SK-N-SH treated with all-trans-retinoic acid at 6 μM for 48 hours (cell line): ENCODE measurements around the gene NCBP3.

Experiments used
- ATAC-seq: fragments of 200-7000 bp; cut with Tn5 transposase; 3 replicates; pipeline ENCODE4 v1.9.1; 2020; ENCODE audit warnings: mild to moderate bottlenecking, moderate library complexity
- ARNTL ChIP-seq: fragments of 450-650 bp; formaldehyde crosslinking; IDR thresholded peaks from 2 replicates; pipeline ENCODE4 v1.5.0; 2020; ENCODE audit warnings: low read depth, mild to moderate bottlenecking, moderate library complexity, borderline replicate concordance
- BACH2 ChIP-seq: fragments of 250-450 bp; sonication (Bioruptor Pico); IDR thresholded peaks from 2 replicates; pipeline ENCODE4 v1.9.0; 2021; ENCODE audit warnings: mild to moderate bottlenecking, borderline replicate concordance
- CSDC2 ChIP-seq: fragments of 250-450 bp; sonication (Bioruptor Pico); IDR thresholded peaks from 2 replicates; pipeline ENCODE4 v1.5.0; 2020; ENCODE audit warnings: mild to moderate bottlenecking, moderate library complexity
- ESRRG ChIP-seq: fragments of 250-450 bp; sonication (Bioruptor Pico); IDR thresholded peaks from 2 replicates; pipeline ENCODE4 v1.6.1; 2021; ENCODE audit warnings: mild to moderate bottlenecking
- GLIS3 ChIP-seq: fragments of 250-450 bp; sonication (Bioruptor Pico); IDR thresholded peaks from 2 replicates; pipeline ENCODE4 v1.5.0; 2020; ENCODE audit warnings: mild to moderate bottlenecking, moderate library complexity
- ISL1 ChIP-seq: fragments of 250-450 bp; sonication (Bioruptor Pico); IDR thresholded peaks from 2 replicates; pipeline ENCODE4 v2.1.2; 2022; ENCODE audit warnings: mild to moderate bottlenecking, moderate library complexity
- OSR1 ChIP-seq: fragments of 250-450 bp; sonication (Bioruptor Pico); IDR thresholded peaks from 2 replicates; pipeline ENCODE4 v1.8.0; 2022; ENCODE audit warnings: moderate library complexity, mild to moderate bottlenecking, inconsistent platforms
- PPARA ChIP-seq: fragments of 250-450 bp; sonication (Bioruptor Pico); IDR thresholded peaks from 2 replicates; pipeline ENCODE4 v1.5.0; 2020; ENCODE audit warnings: mild to moderate bottlenecking, borderline replicate concordance
- RARB ChIP-seq: fragments of 250-450 bp; sonication (Bioruptor Pico); IDR thresholded peaks from 2 replicates; pipeline ENCODE4 v1.8.0; 2021; ENCODE audit warnings: mild to moderate bottlenecking, moderate library complexity
- SNAI2 ChIP-seq: fragments of 250-450 bp; sonication (Bioruptor Pico); IDR thresholded peaks from 2 replicates; pipeline ENCODE4 v1.5.0; 2020; ENCODE audit warnings: mild to moderate bottlenecking, moderate library complexity
- TCF4 ChIP-seq: fragments of 250-450 bp; sonication (Bioruptor Pico); IDR thresholded peaks from 2 replicates; pipeline ENCODE4 v1.8.0; 2021; ENCODE audit warnings: mild to moderate bottlenecking, moderate library complexity, borderline replicate concordance
- TOX ChIP-seq: fragments of 250-450 bp; sonication (Bioruptor Pico); IDR thresholded peaks from 2 replicates; pipeline ENCODE4 v1.8.0; 2021; ENCODE audit warnings: mild to moderate bottlenecking, moderate library complexity, borderline replicate concordance
- ZC3H10 ChIP-seq: fragments of 250-450 bp; sonication (Bioruptor Pico); IDR thresholded peaks from 2 replicates; pipeline ENCODE4 v1.5.1; 2021; ENCODE audit warnings: mild to moderate bottlenecking, moderate library complexity
- ZFP30 ChIP-seq: fragments of 450-650 bp; formaldehyde crosslinking; IDR thresholded peaks from 2 replicates; pipeline ENCODE4 v1.5.0; 2022; ENCODE audit warnings: mild to moderate bottlenecking, moderate library complexity
- ZNF565 ChIP-seq: fragments of 450-650 bp; formaldehyde crosslinking; conservative IDR thresholded peaks from 2 replicates; pipeline ENCODE4 v1.5.0; 2020; ENCODE audit warnings: low read depth, mild to moderate bottlenecking, moderate library complexity
- ZNF70 ChIP-seq: fragments of 450-650 bp; formaldehyde crosslinking; IDR thresholded peaks from 2 replicates; pipeline ENCODE4 v1.5.0; 2020; ENCODE audit warnings: mild to moderate bottlenecking, moderate library complexity
- ZNF8 ChIP-seq: fragments of 450-650 bp; formaldehyde crosslinking; IDR thresholded peaks from 2 replicates; pipeline ENCODE4 v1.5.0; 2020; ENCODE audit warnings: mild to moderate bottlenecking, moderate library complexity
- TF ChIP-seq, protein P1 (sequence below): fragments of 250-450 bp; sonication (Bioruptor Pico); IDR thresholded peaks from 2 replicates; pipeline ENCODE4 v1.8.0; 2021; ENCODE audit warnings: low read depth, mild to moderate bottlenecking, moderate library complexity, borderline replicate concordance
- TF ChIP-seq, protein P2 (sequence below): fragments of 250-450 bp; sonication (Bioruptor Pico); IDR thresholded peaks from 2 replicates; pipeline ENCODE4 v1.5.1; 2021; ENCODE audit warnings: mild to moderate bottlenecking, moderate library complexity
- TF ChIP-seq, protein P3 (sequence below): fragments of 250-450 bp; sonication (Bioruptor Pico); IDR thresholded peaks from 2 replicates; pipeline ENCODE4 v1.5.0; 2020; ENCODE audit warnings: mild to moderate bottlenecking, moderate library complexity
- TF ChIP-seq, protein P4 (sequence below): fragments of 250-450 bp; sonication (Bioruptor Pico); IDR thresholded peaks from 2 replicates; pipeline ENCODE4 v1.5.1; 2020; ENCODE audit warnings: low read depth, mild to moderate bottlenecking, moderate library complexity
- TF ChIP-seq, protein P5 (sequence below): fragments of 250-450 bp; sonication (Bioruptor Pico); IDR thresholded peaks from 2 replicates; pipeline ENCODE4 v1.8.0; 2020; ENCODE audit warnings: mild to moderate bottlenecking, moderate library complexity, borderline replicate concordance

Gene NCBP3

DNA sequence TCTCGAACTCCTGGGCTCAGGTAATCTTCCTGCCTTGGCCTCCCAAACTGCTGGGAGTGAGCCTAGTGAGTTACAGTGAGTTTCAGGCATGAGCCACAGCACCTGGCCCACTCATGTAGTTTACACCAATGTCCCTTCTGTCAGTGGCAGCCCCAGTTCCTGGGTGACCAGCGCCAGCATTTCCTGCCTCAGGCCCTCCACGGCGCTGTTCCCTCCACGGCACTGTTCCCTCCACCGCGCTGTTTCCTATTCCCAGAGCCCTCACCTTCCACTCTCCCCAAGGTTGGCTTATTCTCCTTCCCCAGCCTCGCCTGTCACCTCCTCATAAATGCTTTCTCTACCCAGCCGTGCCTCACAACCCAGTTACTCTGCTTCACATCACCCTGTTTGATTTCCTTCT is 77.7 kb downstream of the NCBP3 start (continued):
- no peak for TF ChIP-seq ZFP30 (CRISPR knock-in tag)
- no peak for TF ChIP-seq BACH2 (CRISPR knock-in tag)
- no peak for TF ChIP-seq TCF4 (CRISPR knock-in tag)
- no peak for TF ChIP-seq ZNF8 (CRISPR knock-in tag)
- TF ChIP-seq ZNF70 (CRISPR knock-in tag) = no peak
- TF ChIP-seq ISL1 (CRISPR knock-in tag) = no peak

DNA sequence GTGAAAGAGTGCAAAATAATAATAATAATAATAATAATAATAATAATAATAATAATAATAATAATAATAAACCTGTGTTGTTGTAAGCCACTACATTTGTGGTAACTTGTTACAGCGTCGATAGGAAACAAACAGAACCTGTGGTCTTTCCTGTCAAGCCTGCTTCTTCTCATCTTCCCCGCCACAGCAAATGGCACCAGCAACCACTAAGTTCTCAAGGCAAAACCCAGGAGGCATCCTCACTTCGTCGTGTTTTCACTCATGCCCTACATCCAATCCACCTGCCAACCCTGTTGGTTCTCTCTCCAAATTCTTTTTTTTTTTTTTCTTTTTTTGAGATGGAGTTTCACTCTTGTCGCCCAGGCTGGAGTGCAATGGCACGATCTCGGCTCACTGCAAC is 79.3 kb downstream of the NCBP3 start:
- no peak for TF ChIP-seq ZFP30 (CRISPR knock-in tag)
- no peak for TF ChIP-seq TOX (CRISPR knock-in tag)
- no peak for TF ChIP-seq TCF4 (CRISPR knock-in tag)
- TF ChIP-seq OSR1 = no peak
- no peak for TF ChIP-seq ZC3H10
- TF ChIP-seq, protein P1, sequence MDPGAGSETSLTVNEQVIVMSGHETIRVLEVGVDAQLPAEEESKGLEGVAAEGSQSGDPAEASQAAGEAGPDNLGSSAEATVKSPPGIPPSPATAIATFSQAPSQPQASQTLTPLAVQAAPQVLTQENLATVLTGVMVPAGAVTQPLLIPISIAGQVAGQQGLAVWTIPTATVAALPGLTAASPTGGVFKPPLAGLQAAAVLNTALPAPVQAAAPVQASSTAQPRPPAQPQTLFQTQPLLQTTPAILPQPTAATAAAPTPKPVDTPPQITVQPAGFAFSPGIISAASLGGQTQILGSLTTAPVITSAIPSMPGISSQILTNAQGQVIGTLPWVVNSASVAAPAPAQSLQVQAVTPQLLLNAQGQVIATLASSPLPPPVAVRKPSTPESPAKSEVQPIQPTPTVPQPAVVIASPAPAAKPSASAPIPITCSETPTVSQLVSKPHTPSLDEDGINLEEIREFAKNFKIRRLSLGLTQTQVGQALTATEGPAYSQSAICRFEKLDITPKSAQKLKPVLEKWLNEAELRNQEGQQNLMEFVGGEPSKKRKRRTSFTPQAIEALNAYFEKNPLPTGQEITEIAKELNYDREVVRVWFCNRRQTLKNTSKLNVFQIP (CRISPR knock-in tag) = no peak
- no peak for TF ChIP-seq ZNF565 (CRISPR knock-in tag)
- TF ChIP-seq ZNF70 (CRISPR knock-in tag) = no peak
- TF ChIP-seq GLIS3 (CRISPR knock-in tag) = no peak
- TF ChIP-seq ESRRG (CRISPR knock-in tag) = no peak
- TF ChIP-seq, protein P2, sequence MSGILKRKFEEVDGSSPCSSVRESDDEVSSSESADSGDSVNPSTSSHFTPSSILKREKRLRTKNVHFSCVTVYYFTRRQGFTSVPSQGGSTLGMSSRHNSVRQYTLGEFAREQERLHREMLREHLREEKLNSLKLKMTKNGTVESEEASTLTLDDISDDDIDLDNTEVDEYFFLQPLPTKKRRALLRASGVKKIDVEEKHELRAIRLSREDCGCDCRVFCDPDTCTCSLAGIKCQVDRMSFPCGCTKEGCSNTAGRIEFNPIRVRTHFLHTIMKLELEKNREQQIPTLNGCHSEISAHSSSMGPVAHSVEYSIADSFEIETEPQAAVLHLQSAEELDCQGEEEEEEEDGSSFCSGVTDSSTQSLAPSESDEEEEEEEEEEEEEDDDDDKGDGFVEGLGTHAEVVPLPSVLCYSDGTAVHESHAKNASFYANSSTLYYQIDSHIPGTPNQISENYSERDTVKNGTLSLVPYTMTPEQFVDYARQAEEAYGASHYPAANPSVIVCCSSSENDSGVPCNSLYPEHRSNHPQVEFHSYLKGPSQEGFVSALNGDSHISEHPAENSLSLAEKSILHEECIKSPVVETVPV (CRISPR knock-in tag) = no peak
- TF ChIP-seq CSDC2 (CRISPR knock-in tag) = no peak
- TF ChIP-seq SNAI2 (CRISPR knock-in tag) = no peak
- TF ChIP-seq, protein P3, sequence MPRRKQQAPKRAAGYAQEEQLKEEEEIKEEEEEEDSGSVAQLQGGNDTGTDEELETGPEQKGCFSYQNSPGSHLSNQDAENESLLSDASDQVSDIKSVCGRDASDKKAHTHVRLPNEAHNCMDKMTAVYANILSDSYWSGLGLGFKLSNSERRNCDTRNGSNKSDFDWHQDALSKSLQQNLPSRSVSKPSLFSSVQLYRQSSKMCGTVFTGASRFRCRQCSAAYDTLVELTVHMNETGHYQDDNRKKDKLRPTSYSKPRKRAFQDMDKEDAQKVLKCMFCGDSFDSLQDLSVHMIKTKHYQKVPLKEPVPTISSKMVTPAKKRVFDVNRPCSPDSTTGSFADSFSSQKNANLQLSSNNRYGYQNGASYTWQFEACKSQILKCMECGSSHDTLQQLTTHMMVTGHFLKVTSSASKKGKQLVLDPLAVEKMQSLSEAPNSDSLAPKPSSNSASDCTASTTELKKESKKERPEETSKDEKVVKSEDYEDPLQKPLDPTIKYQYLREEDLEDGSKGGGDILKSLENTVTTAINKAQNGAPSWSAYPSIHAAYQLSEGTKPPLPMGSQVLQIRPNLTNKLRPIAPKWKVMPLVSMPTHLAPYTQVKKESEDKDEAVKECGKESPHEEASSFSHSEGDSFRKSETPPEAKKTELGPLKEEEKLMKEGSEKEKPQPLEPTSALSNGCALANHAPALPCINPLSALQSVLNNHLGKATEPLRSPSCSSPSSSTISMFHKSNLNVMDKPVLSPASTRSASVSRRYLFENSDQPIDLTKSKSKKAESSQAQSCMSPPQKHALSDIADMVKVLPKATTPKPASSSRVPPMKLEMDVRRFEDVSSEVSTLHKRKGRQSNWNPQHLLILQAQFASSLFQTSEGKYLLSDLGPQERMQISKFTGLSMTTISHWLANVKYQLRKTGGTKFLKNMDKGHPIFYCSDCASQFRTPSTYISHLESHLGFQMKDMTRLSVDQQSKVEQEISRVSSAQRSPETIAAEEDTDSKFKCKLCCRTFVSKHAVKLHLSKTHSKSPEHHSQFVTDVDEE (CRISPR knock-in tag) = no peak
- no peak for TF ChIP-seq ISL1 (CRISPR knock-in tag)
- TF ChIP-seq RARB = no peak
- no peak for TF ChIP-seq PPARA (CRISPR knock-in tag)
- TF ChIP-seq, protein P4, sequence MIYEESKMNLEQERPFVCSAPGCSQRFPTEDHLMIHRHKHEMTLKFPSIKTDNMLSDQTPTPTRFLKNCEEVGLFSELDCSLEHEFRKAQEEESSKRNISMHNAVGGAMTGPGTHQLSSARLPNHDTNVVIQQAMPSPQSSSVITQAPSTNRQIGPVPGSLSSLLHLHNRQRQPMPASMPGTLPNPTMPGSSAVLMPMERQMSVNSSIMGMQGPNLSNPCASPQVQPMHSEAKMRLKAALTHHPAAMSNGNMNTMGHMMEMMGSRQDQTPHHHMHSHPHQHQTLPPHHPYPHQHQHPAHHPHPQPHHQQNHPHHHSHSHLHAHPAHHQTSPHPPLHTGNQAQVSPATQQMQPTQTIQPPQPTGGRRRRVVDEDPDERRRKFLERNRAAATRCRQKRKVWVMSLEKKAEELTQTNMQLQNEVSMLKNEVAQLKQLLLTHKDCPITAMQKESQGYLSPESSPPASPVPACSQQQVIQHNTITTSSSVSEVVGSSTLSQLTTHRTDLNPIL (CRISPR knock-in tag) = no peak
- no peak for TF ChIP-seq BACH2 (CRISPR knock-in tag)
- no peak for ATAC-seq

DNA sequence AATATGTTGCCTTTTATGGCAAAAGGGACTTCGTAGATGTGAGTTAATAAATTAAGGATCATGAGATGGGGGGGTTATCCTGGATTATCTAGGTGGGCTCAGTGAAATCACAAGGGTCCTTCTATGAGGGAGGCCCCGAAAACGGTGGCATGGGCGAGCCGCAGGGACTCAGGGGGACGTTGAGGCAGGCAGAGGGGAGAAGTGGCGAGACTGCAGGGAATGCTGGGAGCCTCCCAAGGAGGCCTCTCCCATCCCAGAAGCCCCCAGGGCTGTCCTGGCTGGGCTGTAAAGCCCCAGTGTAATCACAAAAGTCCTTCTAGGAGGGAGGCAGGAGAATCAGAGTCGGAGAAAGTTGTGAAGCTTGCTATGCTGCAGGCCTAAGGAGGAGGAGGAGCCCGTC is 80.1 kb downstream of the NCBP3 start:
- ATAC-seq = no peak
- no peak for TF ChIP-seq TOX (CRISPR knock-in tag)
- TF ChIP-seq, protein P5, sequence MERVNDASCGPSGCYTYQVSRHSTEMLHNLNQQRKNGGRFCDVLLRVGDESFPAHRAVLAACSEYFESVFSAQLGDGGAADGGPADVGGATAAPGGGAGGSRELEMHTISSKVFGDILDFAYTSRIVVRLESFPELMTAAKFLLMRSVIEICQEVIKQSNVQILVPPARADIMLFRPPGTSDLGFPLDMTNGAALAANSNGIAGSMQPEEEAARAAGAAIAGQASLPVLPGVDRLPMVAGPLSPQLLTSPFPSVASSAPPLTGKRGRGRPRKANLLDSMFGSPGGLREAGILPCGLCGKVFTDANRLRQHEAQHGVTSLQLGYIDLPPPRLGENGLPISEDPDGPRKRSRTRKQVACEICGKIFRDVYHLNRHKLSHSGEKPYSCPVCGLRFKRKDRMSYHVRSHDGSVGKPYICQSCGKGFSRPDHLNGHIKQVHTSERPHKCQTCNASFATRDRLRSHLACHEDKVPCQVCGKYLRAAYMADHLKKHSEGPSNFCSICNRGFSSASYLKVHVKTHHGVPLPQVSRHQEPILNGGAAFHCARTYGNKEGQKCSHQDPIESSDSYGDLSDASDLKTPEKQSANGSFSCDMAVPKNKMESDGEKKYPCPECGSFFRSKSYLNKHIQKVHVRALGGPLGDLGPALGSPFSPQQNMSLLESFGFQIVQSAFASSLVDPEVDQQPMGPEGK (CRISPR knock-in tag) = no peak
- TF ChIP-seq SNAI2 (CRISPR knock-in tag) = no peak
- no peak for TF ChIP-seq RARB
- TF ChIP-seq CSDC2 (CRISPR knock-in tag) = no peak
- no peak for TF ChIP-seq BACH2 (CRISPR knock-in tag)
- TF ChIP-seq, protein P4 (CRISPR knock-in tag) = no peak
- TF ChIP-seq PPARA (CRISPR knock-in tag) = no peak
- no peak for TF ChIP-seq ZNF8 (CRISPR knock-in tag)
- no peak for TF ChIP-seq OSR1
- TF ChIP-seq GLIS3 (CRISPR knock-in tag) = no peak
- no peak for TF ChIP-seq ZNF70 (CRISPR knock-in tag)
- TF ChIP-seq, protein P3 (CRISPR knock-in tag) = no peak
- TF ChIP-seq ISL1 (CRISPR knock-in tag) = no peak
- no peak for TF ChIP-seq ESRRG (CRISPR knock-in tag)
- no peak for TF ChIP-seq ARNTL
- no peak for TF ChIP-seq ZFP30 (CRISPR knock-in tag)
